SKM-1 (cell line): ENCODE measurements around the gene DCTN1.

Experiments used
- DNase-seq: peaks from one replicate; lab custom pipeline; 2025; ENCODE audit not compliant: unreplicated experiment; lab: John Stamatoyannopoulos, UW

The DCTN1 gene

DNA sequence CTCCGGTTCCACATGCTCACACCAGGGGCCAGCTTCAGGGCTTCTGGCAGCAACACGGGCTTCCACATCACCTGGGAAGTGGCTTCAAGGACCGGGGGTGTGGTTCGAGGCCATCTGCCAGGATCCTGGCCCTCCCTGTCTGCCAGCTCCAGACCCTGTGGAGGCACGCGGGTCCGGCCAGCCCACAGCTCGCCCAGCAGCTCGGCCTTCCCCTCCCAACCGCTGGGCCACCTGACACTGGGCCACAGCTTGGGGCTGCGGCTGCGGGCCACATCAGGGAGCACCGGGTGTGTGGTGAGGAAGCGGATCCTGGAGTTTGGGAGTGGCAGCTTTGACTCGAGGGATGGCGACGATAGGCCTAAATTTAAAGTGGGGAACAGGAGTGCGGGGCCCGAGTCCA, 34.3 kb upstream of the DCTN1 start:
- DNase-seq: no peak

- no peak for DNase-seq
Observed at GRCh38 chr2:74413001-74413698, 33.0 kb upstream of the DCTN1 start.

DNA sequence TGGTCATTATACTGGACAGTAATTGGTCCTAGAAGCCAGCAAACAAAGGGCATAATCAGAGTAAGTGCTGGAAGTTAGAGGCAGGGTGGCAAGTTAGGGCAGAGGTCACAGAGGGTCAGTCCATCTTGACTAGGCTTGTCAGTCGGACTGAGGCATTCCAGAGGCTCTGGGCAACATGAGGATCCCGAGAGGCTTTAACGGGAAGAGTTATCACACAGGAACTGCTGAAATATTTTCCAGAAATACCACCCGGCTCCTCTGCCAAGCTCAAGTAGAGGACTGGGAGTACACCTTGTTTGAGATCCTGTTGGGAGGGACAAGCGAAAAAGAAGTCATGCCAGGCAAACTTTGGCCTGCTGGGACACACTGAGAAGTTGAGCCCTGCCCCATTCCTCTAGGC, 27.6 kb upstream of the DCTN1 start:
- DNase-seq: no peak

DNA sequence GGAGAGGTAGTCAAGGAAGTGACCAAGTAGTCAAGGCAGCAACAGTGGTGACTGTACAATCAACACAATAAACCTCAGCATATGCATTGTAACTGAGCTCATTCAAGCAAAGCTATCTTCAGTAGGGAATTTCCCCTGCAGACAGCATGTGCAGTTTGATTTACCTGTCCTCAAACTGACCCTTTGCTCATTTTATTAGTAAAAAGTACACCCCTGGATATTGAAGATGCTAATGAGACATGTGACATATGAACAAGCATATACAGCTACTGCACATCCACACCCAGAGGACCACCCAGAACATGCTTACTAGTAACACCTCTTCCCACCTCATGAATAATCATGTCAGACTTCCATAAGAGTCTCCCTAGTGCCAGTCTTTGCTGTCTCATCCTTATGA, 25.9 kb upstream of the DCTN1 start:
- no peak for DNase-seq

- no peak for DNase-seq
Observed at GRCh38 chr2:74401891-74402290, 21.8 kb upstream of the DCTN1 start.

DNA sequence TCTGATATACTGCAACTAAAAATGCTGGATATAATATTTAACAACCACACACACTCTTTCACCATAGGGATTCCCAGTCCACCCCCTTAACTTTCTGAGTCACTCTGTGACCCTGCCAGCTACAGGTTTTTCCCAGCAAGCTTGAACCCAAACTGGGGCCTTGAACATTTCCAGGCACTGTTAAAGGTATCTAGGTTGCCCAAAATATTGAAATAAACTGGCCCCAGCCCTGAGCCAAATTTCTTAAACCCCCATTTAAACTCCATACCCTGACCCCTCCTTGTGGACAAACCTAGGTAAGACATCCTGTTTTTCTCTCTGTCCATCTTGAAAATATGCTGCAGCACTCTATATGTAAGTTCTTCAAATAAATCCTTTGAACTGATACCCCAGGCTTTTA, 19.7 kb upstream of the DCTN1 start:
- DNase-seq: peak; percentile 49

DNA sequence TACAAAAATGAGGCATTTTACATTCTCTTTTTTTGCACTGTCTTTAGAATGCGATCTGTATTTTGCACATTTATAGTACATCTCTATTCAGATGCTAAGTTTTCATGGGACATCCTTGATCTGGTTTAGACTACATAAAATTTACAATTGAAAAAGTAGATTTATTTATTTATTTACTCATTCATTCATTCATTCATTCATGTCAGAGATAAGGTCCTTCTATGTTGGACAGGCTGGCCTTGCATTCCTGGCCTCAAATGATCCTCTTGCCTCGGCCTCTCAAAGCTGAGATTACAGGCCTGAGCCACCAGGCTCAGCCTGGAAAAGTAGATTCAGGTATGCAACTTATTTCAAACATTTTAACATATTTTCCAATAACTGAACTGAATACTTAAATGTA, 16.0 kb upstream of the DCTN1 start:
- no peak for DNase-seq

DNA sequence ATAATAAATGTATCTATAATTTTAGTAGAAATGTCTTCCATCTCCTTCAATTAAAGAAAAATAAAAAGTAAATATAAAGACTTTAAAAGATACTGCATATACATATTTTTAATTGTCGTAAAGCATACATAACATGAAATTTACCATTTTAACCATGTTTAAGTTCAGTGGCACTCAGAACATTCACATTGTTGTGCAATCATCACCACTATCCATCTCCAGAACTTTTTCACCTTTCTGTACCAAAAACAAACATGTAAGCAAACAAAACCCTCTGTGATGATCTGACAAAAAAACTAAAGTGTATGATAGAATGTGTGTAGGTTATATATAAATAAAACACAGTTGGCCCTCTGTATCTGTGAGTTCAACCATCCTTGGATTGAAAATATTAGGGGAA, 13.4 kb upstream of the DCTN1 start:
- DNase-seq: no peak

DNA sequence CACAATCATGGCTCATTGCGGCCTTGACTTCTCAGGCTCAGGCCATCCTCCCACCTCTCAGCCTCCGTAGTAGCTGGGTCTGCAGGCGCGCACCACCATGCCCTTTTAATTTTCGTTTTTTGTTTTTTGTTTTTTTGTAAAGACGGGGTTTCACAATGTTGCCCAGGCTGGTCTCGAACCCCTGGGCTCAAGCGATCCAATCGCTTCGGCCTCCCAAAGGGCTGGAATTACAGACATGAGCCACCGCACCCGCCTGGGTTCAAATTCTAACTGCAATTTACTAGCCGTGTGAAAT, 12.3 kb upstream of the DCTN1 start:
- DNase-seq: no peak

- peak; percentile 81 for DNase-seq
Observed at GRCh38 chr2:74391580-74392448, 11.7 kb upstream of the DCTN1 start.

DNA sequence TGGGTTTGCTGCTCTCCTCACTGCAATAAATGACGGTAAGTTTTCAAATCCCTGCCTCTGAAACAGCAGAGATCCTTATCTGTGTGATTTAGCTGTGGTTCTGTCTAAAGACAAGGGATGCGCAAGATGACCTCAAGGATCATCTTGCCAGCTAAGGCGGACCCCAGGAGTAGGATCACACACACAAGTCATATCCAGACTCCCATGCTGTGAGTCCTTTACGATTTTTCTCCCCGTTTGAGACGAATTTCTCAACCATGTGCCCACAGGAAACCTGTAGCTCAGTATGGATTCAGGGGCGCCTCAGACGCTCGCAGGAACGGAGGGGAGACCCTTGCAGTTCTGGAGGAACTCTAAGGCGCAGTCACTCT, 11.1 kb upstream of the DCTN1 start:
- DNase-seq: no peak

GRCh38 chr2:74390606-74391005, 10.5 kb upstream of the DCTN1 start:
- no peak for DNase-seq

DNA sequence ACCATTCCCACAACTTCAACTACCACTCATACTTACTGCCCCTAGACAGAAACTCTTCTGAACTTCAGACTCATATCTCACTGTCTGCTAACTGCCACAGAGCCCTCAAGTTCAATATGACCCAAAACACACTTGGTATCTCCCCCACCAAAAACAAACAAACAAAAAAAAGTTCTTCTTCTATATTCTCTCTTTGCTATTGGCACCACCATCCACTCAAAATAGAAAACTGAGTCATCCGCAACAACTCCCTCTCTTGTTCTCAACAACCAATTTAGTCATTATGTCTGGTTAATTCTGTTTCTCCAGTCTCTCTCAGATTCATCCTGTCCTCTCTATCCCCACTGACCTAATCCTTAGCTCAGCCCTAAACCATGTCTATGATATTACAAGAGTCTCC, 7.2 kb upstream of the DCTN1 start:
- DNase-seq: no peak

DNA sequence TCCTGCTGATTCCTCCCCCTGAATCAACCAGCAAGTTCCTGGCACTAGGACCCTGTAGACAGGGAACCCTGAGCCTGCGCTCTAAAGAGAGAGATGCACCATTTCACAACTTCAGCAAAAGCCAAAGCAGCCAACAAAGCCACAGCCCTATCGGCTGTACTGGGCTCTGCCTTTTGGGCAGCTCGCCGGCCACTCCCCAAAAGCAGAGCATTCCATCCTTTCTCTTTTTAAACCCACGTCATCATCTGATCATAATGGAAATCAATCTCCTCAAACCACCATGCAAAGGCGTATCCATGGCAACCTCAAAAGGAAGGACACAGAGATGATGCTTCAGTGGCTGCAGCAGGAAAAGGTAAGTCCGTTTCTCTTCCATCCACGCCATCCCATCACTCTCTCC, 5.3 kb upstream of the DCTN1 start:
- DNase-seq: no peak

GRCh38 chr2:74384051-74384450, 3.9 kb upstream of the DCTN1 start:
- no peak for DNase-seq

- DNase-seq: no peak
Observed at GRCh38 chr2:74383254-74383653, 3.1 kb upstream of the DCTN1 start.

DNA sequence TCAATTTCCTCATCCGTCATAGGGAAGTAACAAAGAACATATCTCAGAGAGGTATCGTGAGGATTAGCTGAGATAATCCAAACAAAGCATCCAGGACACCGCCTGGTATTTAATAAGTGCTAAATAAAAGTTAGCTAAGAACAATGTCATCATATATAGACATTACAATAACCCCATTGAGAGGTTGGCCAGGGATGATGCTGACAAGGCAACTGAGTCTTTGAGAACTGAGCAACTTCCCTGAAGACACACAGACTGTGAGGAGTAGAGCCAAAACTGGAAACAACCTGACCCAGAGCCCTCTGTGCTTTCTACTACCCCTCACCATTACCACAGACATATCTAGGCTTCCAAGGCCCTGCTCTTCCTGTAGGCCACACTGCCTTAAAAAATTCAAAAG, 1.6 kb upstream of the DCTN1 start:
- no peak for DNase-seq

DNA sequence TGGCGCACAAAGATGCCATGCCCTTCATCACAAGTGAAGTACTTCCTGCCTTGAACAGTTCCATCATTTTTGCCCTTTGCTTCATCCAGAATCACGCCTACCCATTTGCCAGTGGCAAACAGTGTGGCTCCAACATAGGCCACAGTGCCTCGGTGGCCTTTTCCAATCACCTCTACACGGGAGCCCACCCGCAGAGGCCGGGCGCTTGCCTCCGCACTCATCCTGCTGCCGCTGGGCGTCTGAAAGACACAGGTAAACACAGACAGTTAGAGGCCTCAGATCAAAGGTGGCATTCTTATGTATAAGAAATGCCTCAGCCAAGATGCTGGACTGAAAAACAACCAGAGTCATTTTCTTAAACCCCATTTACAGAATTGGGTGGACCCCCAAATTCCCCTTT, 2.1 kb downstream of the DCTN1 start:
- no peak for DNase-seq

DNA sequence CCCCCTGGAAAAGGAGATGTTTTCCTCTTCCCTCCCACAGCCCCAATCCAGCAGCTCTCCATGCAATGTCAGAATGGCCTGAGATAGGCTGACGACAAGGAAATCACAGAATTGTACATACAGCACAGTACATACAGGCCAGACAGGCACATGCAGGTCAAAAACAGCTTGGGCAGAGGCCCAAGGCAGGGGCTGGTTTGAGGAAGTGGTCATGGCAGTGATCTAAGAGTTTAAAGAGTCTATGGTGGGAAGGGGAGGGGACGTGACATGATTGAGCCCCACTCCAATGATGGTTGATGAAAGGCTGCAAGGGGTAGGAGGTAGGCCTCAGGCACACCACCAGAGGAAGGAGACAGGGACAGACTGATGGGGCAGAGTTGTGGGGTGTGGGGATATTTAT, 4.3 kb downstream of the DCTN1 start:
- DNase-seq: no peak

GRCh38 chr2:74374509-74375205, 5.5 kb downstream of the DCTN1 start:
- DNase-seq: no peak

DNA sequence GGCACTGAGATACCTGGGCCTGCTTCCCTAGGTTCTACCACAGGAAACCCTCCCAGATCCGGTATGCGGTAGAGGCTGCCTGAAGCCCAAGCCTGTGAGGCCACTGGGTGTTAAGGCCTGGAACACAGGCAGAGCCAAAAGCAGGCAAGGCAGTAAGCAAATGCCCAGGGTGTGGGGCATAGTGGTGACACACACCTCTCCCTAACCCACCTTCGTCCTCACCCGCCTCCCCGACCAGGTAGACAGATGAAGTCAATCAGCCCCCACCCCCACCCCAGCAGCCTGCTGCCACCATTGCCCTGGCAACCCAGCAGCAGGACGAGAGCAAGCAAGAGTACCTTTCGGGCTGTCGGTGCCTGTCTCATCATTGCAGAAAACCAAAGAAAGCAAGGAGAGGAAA, 6.1 kb downstream of the DCTN1 start:
- no peak for DNase-seq

DNA sequence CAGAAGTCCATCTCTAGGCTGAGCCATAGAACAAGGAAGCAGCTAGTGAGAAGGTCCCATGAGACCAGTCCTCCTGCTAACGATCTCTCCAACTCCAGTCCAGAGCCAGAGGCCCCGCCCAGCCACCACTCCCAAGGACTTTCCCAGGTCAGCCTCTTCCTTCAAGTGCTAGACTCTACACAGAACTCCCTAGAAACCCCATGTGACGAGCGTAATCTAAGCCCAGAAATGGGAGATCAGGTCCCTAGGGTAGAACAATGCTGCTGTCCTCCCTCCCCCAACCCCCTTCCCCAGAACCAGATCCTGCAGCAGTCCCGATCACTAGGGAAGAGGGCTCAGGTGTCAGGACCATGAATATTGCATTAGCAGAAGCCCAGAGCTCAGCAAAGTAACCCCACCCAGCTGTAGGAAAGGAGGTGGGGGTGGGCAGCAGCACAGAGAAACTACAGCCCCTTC, 6.9 kb downstream of the DCTN1 start:
- DNase-seq: no peak
